HepG2 (cell line): ENCODE results near the gene OXLD1. TPM values are rescaled to one million over a fixed set of nuclear protein-coding genes. Genes with fewer than 3 reads are reported as not detected.
A peak's percentile ranks its signal among the peaks of the same experiment; 100 is the strongest.

Source experiments
- ATAC-seq: fragments of 200-7000 bp; cut with Tn5 transposase; 3 replicates; pipeline ENCODE4 v1.9.1; 2020; ENCODE audit warnings: mild to moderate bottlenecking, moderate library complexity
- BruUV-seq: library from RNA; stranded (reverse); fragments of 400-500 nt; replicated peaks from 2 replicates; lab custom pipeline; 2021; lab: Mats Ljungman, UMichigan
- CTCF ChIA-PET: fragments of 300-600 bp; formaldehyde crosslinking; extraction: SDS; loops from one replicate; lab custom pipeline; 2021; ENCODE audit warnings: low total read pairs, inconsistent platforms, low intra/inter-chr PET ratio; lab: Yijun Ruan, JAX
- POLR2A ChIA-PET: fragments of 350-600 bp; sonication (Branson Sonifier 250); formaldehyde crosslinking; loops from one replicate; lab custom pipeline; 2020; ENCODE audit warnings: antibody characterized with exemption, inconsistent platforms; lab: Yijun Ruan, JAX
- DNase-seq: peaks from one replicate; pipeline ENCODE4 v3.0.0-alpha.2; 2015; ENCODE audit warnings: low spot score
- FAIRE-seq: peaks from 3 replicates; lab custom pipeline; 2011; peaks lifted over from hg19 to GRCh38; lab: Jason Lieb, UNC
- H2AFZ ChIP-seq: one replicate; pipeline ENCODE4 v1.6.1; 2011; ENCODE audit warnings: low read length, inconsistent platforms
- H3K27ac ChIP-seq: fragments of 300-600 bp; 3 replicates; pipeline ENCODE4 v1.8.0; 2011; ENCODE audit warnings: mixed run types, mild to moderate bottlenecking, mixed read lengths, low read length, inconsistent platforms; ENCODE audit not compliant: insufficient read depth; ENCODE audit errors: extremely low read length
- H3K27me3 ChIP-seq, 2 experiments: fragments of 200-600 bp in 1 of 2; 2 replicates in 1 of 2; 3 replicates in 1 of 2; pipeline versions ENCODE4 v1.6.0 to v1.8.0; 2011; ENCODE audit warnings: low read length in 2 of 2, mild to moderate bottlenecking in 2 of 2, moderate library complexity in 2 of 2, inconsistent platforms in 1 of 2; ENCODE audit not compliant: insufficient read depth in 2 of 2, control insufficient read depth in 1 of 2
- H3K36me3 ChIP-seq, 2 experiments: fragments of 200-600 bp in 1 of 2; replicated peaks in 1 of 2; 2 replicates in 1 of 2; 3 replicates in 1 of 2; pipeline versions ENCODE4 v1.5.1 to v1.8.0; 2011; ENCODE audit warnings: low read length in 2 of 2, inconsistent platforms in 1 of 2; ENCODE audit not compliant: insufficient read depth in 2 of 2, control insufficient read depth in 1 of 2
- H3K4me1 ChIP-seq: 2 replicates; pipeline ENCODE4 v1.5.1; 2012; ENCODE audit warnings: low read length, inconsistent platforms; ENCODE audit not compliant: insufficient read depth
- H3K4me2 ChIP-seq: 2 replicates; pipeline ENCODE4 v1.6.0; 2011; ENCODE audit warnings: low read depth, low read length, inconsistent platforms
- H3K4me3 ChIP-seq, 3 experiments: fragments of 200-600 bp in 1 of 3; sonication (generic), shearing (Covaris generic) in 1 of 3; replicated peaks in 1 of 3; 2 replicates each; pipeline ENCODE4 v1.5.1; 2011 to 2016; ENCODE audit warnings: low read length in 3 of 3, inconsistent platforms in 2 of 3, low read depth in 2 of 3, mild to moderate bottlenecking in 2 of 3, control low read depth in 1 of 3, mixed read lengths in 1 of 3; ENCODE audit not compliant: insufficient read depth in 1 of 3
- H3K79me2 ChIP-seq: one replicate; pipeline ENCODE4 v1.6.1; 2011; ENCODE audit warnings: low read length, inconsistent platforms; ENCODE audit not compliant: insufficient read depth
- H3K9ac ChIP-seq: 2 replicates; pipeline ENCODE4 v1.6.0; 2011; ENCODE audit warnings: mild to moderate bottlenecking, low read depth, low read length, inconsistent platforms; ENCODE audit not compliant: insufficient read depth
- H3K9me3 ChIP-seq: 2 replicates; pipeline ENCODE4 v1.5.1; 2012; ENCODE audit warnings: mild to moderate bottlenecking, low read length
- H4K20me1 ChIP-seq: 2 replicates; pipeline ENCODE4 v1.6.0; 2011; ENCODE audit warnings: inconsistent platforms, mild to moderate bottlenecking, low read length, moderate library complexity; ENCODE audit not compliant: insufficient read depth
- ELF3 ChIP-seq: IDR thresholded peaks from 2 replicates; pipeline ENCODE4 v1.6.1; 2016; ENCODE audit warnings: missing genetic modification reagents, missing compliant biosample characterization
- HMG20A ChIP-seq: IDR thresholded peaks from 2 replicates; pipeline ENCODE4 v1.6.1; 2016; ENCODE audit warnings: borderline replicate concordance
- HNF1B ChIP-seq: sonication (generic); formaldehyde crosslinking; IDR thresholded peaks from 2 replicates; pipeline ENCODE4 v1.5.1; 2020; ENCODE audit warnings: mild to moderate bottlenecking, moderate library complexity, missing genetic modification reagents
- KAT8 ChIP-seq: IDR thresholded peaks from 2 replicates; pipeline ENCODE4 v1.6.1; 2016; ENCODE audit warnings: missing genetic modification reagents, missing compliant biosample characterization
- KDM5A ChIP-seq: fragments of 200-600 bp; sonication (generic); IDR thresholded peaks from 2 replicates; pipeline ENCODE4 v1.7.0; 2018; ENCODE audit warnings: antibody characterized with exemption, mild to moderate bottlenecking, low read length, borderline replicate concordance
- KLF16 ChIP-seq, 2 experiments: sonication (generic) in 1 of 2; formaldehyde crosslinking in 1 of 2; IDR thresholded peaks; 2 replicates each; pipeline versions ENCODE4 v1.6.1 to v1.8.0; 2016 to 2023; ENCODE audit warnings: missing genetic modification reagents in 2 of 2, missing compliant biosample characterization in 1 of 2
- MAFF ChIP-seq: IDR thresholded peaks from 2 replicates; pipeline ENCODE4 v1.6.1; 2011; ENCODE audit warnings: low read depth, low read length, improper control_type of control experiment
- NFATC3 ChIP-seq: sonication (generic); formaldehyde crosslinking; IDR thresholded peaks from 2 replicates; pipeline ENCODE4 v1.5.1; 2020; ENCODE audit warnings: mild to moderate bottlenecking, missing genetic modification reagents
- NFKB2 ChIP-seq: sonication (generic); formaldehyde crosslinking; IDR thresholded peaks from 2 replicates; pipeline ENCODE4 v1.4.0; 2020; ENCODE audit warnings: missing genetic modification reagents, borderline replicate concordance
- NR2F6 ChIP-seq, 2 experiments: IDR thresholded peaks; 2 replicates each; pipeline ENCODE4 v1.6.1; 2016; ENCODE audit warnings: antibody characterized with exemption in 1 of 2, mild to moderate bottlenecking in 1 of 2
- PLRG1 ChIP-seq: fragments of 450-650 bp; conservative IDR thresholded peaks from 2 replicates; pipeline ENCODE4 v1.6.1; 2016
- TGIF2 ChIP-seq: IDR thresholded peaks from 2 replicates; pipeline ENCODE4 v1.6.1; 2016; ENCODE audit warnings: control low read depth, missing compliant biosample characterization
- ZBTB42 ChIP-seq: sonication (generic); formaldehyde crosslinking; IDR thresholded peaks from 2 replicates; pipeline ENCODE4 v1.5.0; 2020; ENCODE audit warnings: mild to moderate bottlenecking, missing genetic modification reagents
- ZNF124 ChIP-seq: sonication (generic); formaldehyde crosslinking; IDR thresholded peaks from 2 replicates; pipeline ENCODE4 v1.4.0; 2020; ENCODE audit warnings: missing genetic modification reagents
- ZNF256 ChIP-seq: sonication (generic); formaldehyde crosslinking; conservative IDR thresholded peaks from 2 replicates; pipeline ENCODE4 v1.4.0; 2020; ENCODE audit warnings: missing genetic modification reagents
- ZNF274 ChIP-seq: sonication (generic); formaldehyde crosslinking; IDR thresholded peaks from 2 replicates; pipeline ENCODE4 v1.5.1; 2020; ENCODE audit warnings: mild to moderate bottlenecking, missing genetic modification reagents
- ZNF572 ChIP-seq: sonication (generic); formaldehyde crosslinking; IDR thresholded peaks from 2 replicates; pipeline ENCODE4 v1.5.1; 2020; ENCODE audit warnings: mild to moderate bottlenecking, missing genetic modification reagents
- ZNF768 ChIP-seq: sonication (generic); formaldehyde crosslinking; IDR thresholded peaks from 2 replicates; pipeline ENCODE4 v1.4.0; 2020; ENCODE audit warnings: missing genetic modification reagents
- ZNF772 ChIP-seq: sonication (generic); formaldehyde crosslinking; IDR thresholded peaks from 2 replicates; pipeline ENCODE4 v1.5.0; 2020; ENCODE audit warnings: mild to moderate bottlenecking, missing genetic modification reagents
- ZNF781 ChIP-seq: sonication (generic); formaldehyde crosslinking; IDR thresholded peaks from 2 replicates; pipeline ENCODE4 v1.5.1; 2020; ENCODE audit warnings: borderline replicate concordance, mild to moderate bottlenecking, missing genetic modification reagents; ENCODE audit errors: not compliant biosample characterization
- WGBS: methylation state at CpG from one replicate; pipeline ENCODE4 v1.1.6; 2017; ENCODE audit warnings: low lambda C conversion rate; 5-methylcytosine and 5-hydroxymethylcytosine counted together
- in situ Hi-C: cut with HindIII; loops from 2 replicates; pipeline ENCODE4 v1.10.0; 2017; ENCODE audit warnings: low pct_unique_long_range_greater_than_20kb; ENCODE audit not compliant: extremely low pct_ligation_motif_present
- intact Hi-C: fragments of 100-400 bp; cut with micrococcal nuclease; formaldehyde crosslinking; loops from one replicate; pipeline ENCODE4 v1.10.0; 2022; ENCODE audit not compliant: unreplicated experiment
- polyA plus RNA-seq, 8 experiments: library from polyadenylated mRNA; depleted of rRNA in 3 of 8; stranded (reverse) in 7 of 8; unstranded in 1 of 8; fragments of >200 nt; fragmentation: Illumina TruSeq in 4 of 8; extraction: Trizol in 4 of 8; gene quantifications; 2 replicates each; pipeline versions ENCODE4 v1.2.1 to v1.2.3, GENCODE V29; 2011 to 2016; ENCODE audit warnings: low read depth in 4 of 8, missing spikeins in 1 of 8, mixed read lengths in 1 of 8; ENCODE audit not compliant: insufficient read depth in 1 of 8
- total RNA-seq, 5 experiments: library from RNA; depleted of rRNA; stranded (reverse); fragments of >200 nt; fragmentation: Illumina TruSeq; extraction: Trizol; gene quantifications; 2 replicates each; pipeline ENCODE4 v1.2.3, GENCODE V29; 2016; ENCODE audit warnings: low read depth in 1 of 5
- TF ChIP-seq, protein P1 (sequence below): IDR thresholded peaks from 2 replicates; pipeline ENCODE4 v1.6.1; 2016; ENCODE audit warnings: mild to moderate bottlenecking, missing biosample characterization, missing genetic modification reagents
- TF ChIP-seq, protein P2 (sequence below): sonication (generic); formaldehyde crosslinking; IDR thresholded peaks from 2 replicates; pipeline ENCODE4 v1.8.1; 2023; ENCODE audit warnings: mild to moderate bottlenecking, missing genetic modification reagents

Gene OXLD1
- total and polyA plus RNA-seq, 2 of the 13 experiments (the other 11 are each of a cell fraction or from before 2014, with no cell fraction given), result 27.1 to 37.5 TPM

DNA sequence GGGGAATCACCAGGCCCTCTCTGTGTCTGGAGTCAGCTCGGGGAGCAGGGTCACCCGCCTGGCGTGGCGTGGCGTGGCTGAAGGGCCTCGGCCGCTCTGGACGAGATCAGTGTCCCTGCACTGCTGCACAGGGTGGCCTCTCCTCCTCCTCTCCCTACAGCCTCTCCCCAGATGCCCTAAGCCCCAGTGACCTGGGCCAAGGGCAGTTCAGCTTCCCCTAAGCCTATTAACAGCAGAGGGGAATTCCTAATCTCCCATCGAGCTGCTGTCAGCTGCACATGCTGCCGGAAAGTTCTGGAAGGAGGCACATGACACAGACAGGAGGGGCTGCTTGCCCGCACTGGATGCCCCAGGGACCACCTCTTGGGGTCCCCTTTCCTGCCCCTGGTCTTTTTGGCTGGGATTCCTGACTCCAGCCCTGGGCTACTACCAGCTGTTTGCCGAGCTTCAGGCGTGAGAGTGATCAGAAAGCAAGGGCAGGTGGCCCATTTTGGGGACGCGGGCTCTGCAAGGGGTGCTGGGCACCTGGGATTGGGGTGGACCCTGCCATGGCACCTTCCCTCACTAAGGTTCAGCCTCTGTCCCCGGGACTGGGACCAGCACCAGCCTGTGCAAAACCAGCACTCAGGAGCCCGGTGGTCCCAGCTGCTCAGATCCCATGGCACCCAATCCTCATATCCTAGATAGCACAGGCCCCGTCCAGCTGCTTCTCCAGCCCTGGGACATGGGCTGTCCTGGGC, 10.9 kb downstream of the OXLD1 start:
- DNase-seq (no peak), FAIRE-seq (no peak), ATAC-seq (peak; percentile 68)
- intact Hi-C loops (no loop called here), in situ Hi-C loops (no loop called here)
- H3K27me3 ChIP-seq, result peaks cover 0 to 17% of the 10 kb centered on the region in 2 experiments; a peak in 3 of 5 replicates
- no peaks in the 10 kb centered on the region for H3K36me3 ChIP-seq
- BruUV-seq, result no TSS peak
- 24% methylated on average over 13 of the region's 18 CpGs for WGBS
- H2AFZ ChIP-seq, result no peak overlapping the region
- peaks cover 80% of the 10 kb centered on the region for H3K4me1 ChIP-seq
- peak overlapping the region; percentile 38; the same call in 1 of the 2 replicates for H3K9ac ChIP-seq
- H3K9me3 ChIP-seq, result no peaks in the 10 kb centered on the region
- no peaks in the 10 kb centered on the region for H4K20me1 ChIP-seq
- H3K4me3 ChIP-seq, result peak overlapping the region in 1 of 3 experiments; percentile 45; a peak in 1 of 6 replicates
- no peaks in the 10 kb centered on the region for H3K79me2 ChIP-seq
- POLR2A ChIA-PET, result interaction anchor here (0.5 to 2.1 kb wide), 6 partner anchors 10 to 71 kb away, joined by 3 to 15 read pairs (median 5); partner anchors contain the start of genes CCDC137 and OXLD1
- H3K4me2 ChIP-seq, result peak overlapping the region; percentile 45
- CTCF ChIA-PET, result no interaction called here
- no peak overlapping the region for H3K27ac ChIP-seq
- no peak for TF ChIP-seq NFATC3 (CRISPR knock-in tag)
- TF ChIP-seq ZBTB42, result peak; percentile 55; the same call in 1 of the 2 replicates
- no peak for TF ChIP-seq KDM5A
- 0 out of 2 replicates have a peak, but pooled peaks have one; percentile 16 for TF ChIP-seq HMG20A (CRISPR knock-in tag)
- TF ChIP-seq, protein P1, sequence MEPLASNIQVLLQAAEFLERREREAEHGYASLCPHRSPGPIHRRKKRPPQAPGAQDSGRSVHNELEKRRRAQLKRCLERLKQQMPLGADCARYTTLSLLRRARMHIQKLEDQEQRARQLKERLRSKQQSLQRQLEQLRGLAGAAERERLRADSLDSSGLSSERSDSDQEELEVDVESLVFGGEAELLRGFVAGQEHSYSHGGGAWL (CRISPR knock-in tag), result peak; percentile 39; the same call in 1 of the 2 replicates
- peak; percentile 43; the same call in 1 of the 2 replicates for TF ChIP-seq NFKB2 (CRISPR knock-in tag)
- TF ChIP-seq, protein P2, sequence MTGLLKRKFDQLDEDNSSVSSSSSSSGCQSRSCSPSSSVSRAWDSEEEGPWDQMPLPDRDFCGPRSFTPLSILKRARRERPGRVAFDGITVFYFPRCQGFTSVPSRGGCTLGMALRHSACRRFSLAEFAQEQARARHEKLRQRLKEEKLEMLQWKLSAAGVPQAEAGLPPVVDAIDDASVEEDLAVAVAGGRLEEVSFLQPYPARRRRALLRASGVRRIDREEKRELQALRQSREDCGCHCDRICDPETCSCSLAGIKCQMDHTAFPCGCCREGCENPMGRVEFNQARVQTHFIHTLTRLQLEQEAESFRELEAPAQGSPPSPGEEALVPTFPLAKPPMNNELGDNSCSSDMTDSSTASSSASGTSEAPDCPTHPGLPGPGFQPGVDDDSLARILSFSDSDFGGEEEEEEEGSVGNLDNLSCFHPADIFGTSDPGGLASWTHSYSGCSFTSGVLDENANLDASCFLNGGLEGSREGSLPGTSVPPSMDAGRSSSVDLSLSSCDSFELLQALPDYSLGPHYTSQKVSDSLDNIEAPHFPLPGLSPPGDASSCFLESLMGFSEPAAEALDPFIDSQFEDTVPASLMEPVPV (CRISPR knock-in tag), result 0 out of 2 replicates have a peak, but pooled peaks have one; percentile 38
- TF ChIP-seq MAFF, result no peak
- peak; percentile 40; the same call in 1 of the 2 replicates for TF ChIP-seq ELF3 (CRISPR knock-in tag)
- peak; percentile 57; the same call in 1 of the 2 replicates for TF ChIP-seq HNF1B
- TF ChIP-seq NR2F6 (IDR thresholded peaks at IDR 0.05), result peak; percentile 61; the same call in 1 of the 2 replicates
- peak; percentile 59; the same call in 1 of the 2 replicates for TF ChIP-seq NR2F6 (CRISPR knock-in tag; IDR thresholded peaks at IDR 0.05)
- 0 out of 2 replicates have a peak, but pooled peaks have one; percentile 61 for TF ChIP-seq ZNF274 (CRISPR knock-in tag)
- TF ChIP-seq ZNF781 (CRISPR knock-in tag), result no peak
- TF ChIP-seq TGIF2, result no peak
- TF ChIP-seq ZNF256, result no peak
- no peak for TF ChIP-seq KAT8 (CRISPR knock-in tag)
- no peak for TF ChIP-seq ZNF124 (CRISPR knock-in tag)
- no peak for TF ChIP-seq PLRG1
- 0 out of 2 replicates have a peak, but pooled peaks have one; percentile 14 for TF ChIP-seq ZNF772
- peak; percentile 21; the same call in 1 of the 2 replicates for TF ChIP-seq ZNF768 (CRISPR knock-in tag)
- TF ChIP-seq KLF16 (CRISPR knock-in tag; IDR thresholded peaks at IDR 0.05), result no peak
- TF ChIP-seq ZNF572, result 0 out of 2 replicates have a peak, but pooled peaks have one; percentile 56
